Measurements from ENCODE around the gene SNRNP40.

DNA sequence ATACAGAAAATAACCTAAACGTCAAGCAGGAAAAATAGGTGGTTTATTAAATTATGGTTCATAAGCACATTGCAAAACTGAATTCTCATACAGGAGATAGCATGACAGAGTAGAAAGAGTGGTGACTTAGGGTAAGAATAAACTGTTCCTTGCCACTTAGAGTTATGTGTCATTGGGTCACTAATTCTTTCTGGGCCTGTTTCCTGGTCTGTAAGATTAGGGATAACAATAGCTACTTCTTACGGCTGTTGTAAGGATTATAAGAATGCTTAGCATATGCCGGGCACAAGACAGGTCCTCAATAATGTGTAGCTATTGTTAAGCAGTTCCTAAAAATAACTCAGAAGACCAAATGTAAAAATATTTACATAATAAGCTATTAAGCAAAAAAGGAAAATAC lies 24.2 kb downstream of the SNRNP40 start:
- TF ChIP-seq ZNF274 (IDR thresholded peaks at IDR 0.05; ENCODE audit: low read depth, low read length), result no peak
- TF ChIP-seq YY1 (IDR thresholded peaks at IDR 0.05; ENCODE audit: insufficient read depth, insufficient read length), result no peak

Data from NT2/D1 (cell line).